C4-2B (cell line): Measurements from ENCODE around the gene RFPL2.
"Not testable (repeated sequence)": the region's sequence is repeated elsewhere in the genome, so short reads cannot be mapped to it uniquely, and the experiment has no call there.

Experiments
- H3K27ac ChIP-seq: fragments of 450-650 bp; 2 replicates; pipeline ENCODE4 v1.5.1; 2017
- ZFX ChIP-seq: fragments of 450-650 bp; IDR thresholded peaks from 2 replicates; pipeline ENCODE4 v1.6.1; 2017
- TF ChIP-seq, protein P1 (sequence below): fragments of 450-650 bp; conservative IDR thresholded peaks from 2 replicates; pipeline ENCODE4 v1.5.1; 2017; ENCODE audit warnings: mild to moderate bottlenecking

RFPL2 gene

DNA sequence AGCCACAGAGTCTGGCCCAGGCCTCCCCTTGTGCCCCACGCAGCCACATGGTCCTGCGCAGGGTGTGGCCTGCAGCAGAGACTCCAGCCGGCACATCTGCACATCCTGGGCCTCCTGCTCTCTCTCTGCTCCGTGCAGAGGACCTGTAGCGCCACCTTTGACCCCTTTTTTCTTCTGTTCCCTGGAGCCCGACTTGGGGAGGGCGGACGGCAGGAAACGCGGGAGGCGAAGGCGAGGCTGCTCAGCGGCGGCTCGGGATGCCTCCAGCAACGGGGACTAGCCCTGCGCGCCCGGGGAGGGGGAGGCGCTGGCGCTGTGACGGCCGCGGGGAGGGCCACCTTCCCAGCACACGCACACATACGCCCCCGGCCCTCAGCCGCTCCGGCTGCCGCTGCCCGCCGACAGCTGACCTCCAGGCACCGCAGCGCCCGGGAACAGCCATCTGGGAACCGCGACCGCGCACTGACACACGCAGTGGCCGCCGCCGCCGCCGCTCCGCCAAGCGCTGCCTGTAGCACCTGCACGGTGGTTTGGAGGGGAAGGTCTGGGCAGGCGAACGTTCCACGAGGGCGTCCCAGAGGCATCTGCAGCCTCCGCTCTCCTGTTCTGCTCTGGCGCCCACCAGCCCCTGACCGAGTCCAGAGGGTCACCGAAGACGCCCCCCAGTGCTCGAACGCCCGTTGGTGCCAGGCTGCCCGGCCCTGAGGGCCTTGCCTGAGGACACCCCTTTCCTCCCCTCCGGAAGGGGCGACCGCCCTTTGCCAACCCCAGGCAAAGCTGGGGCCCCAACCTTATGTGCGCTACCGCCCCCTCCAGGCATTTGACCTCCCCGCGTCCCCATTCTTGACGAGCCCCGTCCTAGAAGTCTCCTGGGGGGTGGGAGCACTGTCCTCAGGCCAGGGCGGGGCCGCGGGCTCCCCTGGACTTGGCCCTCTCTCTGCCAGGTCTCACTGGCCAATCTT is 28.9 kb downstream of the RFPL2 start:
- no peak for TF ChIP-seq ZFX
- TF ChIP-seq, protein P1, sequence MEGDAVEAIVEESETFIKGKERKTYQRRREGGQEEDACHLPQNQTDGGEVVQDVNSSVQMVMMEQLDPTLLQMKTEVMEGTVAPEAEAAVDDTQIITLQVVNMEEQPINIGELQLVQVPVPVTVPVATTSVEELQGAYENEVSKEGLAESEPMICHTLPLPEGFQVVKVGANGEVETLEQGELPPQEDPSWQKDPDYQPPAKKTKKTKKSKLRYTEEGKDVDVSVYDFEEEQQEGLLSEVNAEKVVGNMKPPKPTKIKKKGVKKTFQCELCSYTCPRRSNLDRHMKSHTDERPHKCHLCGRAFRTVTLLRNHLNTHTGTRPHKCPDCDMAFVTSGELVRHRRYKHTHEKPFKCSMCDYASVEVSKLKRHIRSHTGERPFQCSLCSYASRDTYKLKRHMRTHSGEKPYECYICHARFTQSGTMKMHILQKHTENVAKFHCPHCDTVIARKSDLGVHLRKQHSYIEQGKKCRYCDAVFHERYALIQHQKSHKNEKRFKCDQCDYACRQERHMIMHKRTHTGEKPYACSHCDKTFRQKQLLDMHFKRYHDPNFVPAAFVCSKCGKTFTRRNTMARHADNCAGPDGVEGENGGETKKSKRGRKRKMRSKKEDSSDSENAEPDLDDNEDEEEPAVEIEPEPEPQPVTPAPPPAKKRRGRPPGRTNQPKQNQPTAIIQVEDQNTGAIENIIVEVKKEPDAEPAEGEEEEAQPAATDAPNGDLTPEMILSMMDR: no peak; the same call in 1 of the 2 replicates
- H3K27ac ChIP-seq: no peak overlapping the region

DNA sequence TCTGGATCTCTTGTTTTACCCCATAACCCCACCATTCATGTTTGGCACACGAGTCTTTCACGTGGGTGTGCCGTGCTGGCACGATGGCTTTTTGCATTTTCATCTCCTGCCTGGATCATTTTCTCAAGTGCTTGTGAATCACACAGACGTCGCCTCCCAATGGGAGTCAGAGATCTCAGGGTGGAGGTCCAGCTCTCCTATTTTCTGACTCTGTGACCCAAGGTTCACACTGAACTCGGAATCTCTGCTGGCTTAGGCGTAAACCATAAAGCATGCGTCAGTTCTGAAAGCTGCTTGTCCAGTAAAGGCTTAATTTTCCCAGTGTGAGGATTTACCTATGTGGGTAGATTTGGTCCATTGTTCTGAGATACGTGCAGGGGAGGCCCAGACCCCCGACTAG is 29.8 kb downstream of the RFPL2 start:
- no peak overlapping the region for H3K27ac ChIP-seq
- TF ChIP-seq ZFX: no peak
- TF ChIP-seq, protein P1: no peak

DNA sequence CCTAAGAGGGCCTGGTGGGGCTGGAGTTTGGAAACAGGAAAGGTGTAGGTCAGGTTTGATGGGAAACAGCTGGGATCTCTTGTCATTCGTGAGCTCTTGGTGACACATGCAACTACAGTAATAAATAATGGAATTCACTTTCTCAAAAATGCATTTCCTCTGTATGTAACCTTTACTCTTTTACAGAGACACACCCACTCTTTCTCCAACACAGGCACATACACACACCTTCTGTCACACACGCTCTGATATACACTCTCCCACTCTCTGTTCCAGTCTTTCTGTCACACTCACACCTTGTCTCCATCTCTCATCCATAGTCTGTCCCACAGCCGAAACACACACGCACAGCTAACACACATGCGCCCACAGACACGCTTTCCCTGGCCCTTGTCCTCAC is 39.2 kb downstream of the RFPL2 start:
- no peak for TF ChIP-seq ZFX
- TF ChIP-seq, protein P1: no peak
- no peak overlapping the region for H3K27ac ChIP-seq

DNA sequence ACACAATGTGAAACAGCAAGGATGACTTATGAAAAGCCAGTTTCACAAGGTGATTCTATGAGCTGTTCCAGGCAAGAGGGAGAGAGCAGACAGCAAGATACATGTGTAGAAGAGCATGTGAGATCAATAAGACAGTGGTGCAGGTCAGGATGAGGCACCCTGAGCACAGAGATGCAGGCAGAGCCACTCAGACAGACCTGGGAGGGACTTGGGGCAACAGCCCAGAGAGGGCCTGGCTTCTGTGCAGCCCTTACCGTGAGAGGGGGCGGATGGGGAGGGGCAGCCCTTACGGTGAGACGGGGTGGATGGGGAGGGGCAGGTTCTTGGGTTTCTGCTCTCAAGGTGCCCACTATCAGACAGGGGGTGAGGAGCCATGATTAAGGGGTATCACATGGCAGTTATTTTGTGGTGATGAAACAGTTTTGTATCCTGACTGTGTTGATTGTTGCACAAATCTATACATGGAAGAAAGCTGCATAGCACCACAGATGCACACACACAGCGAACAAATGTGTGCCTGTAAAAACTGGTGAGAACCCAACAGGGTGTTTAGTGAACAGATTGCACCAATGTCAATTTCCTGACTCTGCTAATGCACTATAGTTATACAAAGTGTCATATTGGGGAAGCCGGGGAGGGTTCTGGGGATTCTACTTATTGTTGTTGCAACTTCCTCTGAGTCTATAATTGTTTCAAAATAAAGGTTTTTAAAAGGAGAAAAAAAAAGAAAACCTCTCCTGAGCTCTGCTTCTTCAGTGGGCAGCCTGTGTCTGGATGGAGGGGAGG is 40.6 kb downstream of the RFPL2 start:
- no peak for TF ChIP-seq ZFX
- TF ChIP-seq, protein P1: no peak
- no peak overlapping the region for H3K27ac ChIP-seq

DNA sequence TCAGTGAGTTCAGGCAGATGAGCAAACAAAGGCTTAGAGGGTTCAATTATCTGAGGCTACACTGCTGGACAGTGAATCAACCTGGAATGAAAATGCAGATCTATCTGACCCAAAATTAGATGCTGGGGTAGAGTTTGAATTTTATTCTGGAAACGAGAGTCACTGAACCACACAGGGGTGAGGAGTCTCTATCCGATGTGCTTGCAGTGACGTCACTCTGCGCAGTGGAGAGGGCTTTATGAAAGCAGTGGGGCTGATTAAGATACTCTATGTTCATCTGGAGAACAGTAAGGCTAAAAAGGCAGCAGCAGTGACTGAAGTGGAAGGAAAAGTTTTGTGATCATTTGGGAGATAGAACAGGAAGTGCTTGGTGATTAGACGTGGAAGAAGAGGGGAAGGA is 44.5 kb downstream of the RFPL2 start:
- not testable (repeated sequence) for H3K27ac ChIP-seq

DNA sequence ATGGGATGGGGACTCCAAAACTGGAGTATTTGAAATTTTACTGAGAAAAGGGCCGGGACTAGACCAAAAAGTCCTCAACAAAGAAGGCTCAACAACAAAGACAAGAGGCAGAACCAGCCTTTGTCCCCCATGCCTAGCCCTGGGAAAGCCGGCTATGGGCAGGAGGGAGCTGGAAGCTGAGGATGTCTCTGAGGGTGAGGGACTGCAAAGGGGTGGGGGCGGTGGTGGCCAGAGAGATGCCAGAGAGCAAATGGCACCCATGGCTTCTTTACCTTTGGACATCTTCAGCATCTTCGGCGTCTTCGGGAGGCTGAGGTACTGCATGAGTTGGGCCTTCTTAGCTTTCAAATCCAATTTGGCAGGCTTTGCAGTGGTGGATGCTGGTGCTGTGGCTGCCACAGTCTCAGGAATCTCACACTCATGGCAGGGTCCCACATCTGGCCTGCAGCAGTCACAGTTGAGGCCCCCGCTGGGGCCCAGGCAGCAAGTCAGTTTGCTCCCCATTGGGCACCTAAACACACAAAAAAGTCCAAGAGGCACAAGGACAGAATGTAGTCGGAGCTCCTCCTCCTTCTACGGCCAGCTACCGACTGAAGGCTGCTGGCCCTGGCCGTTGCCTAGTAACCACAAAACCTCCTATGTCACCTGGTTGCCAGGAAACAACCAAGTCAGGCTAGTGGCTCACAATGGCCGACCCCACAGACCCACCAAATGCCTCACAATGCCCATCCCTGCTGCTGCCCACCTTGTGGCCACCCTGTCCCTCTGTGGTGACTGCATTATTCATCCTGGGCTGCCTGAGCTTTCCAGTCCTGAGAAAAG is 46.0 kb downstream of the RFPL2 start, which contains the start of gene C22orf42:
Gene C22orf42, minus strand, starts transcription at position 592 of the 822 bp plus-strand sequence. Its CDS starts 88 bp downstream, at position 504.
- TF ChIP-seq, protein P1: no peak
- TF ChIP-seq ZFX: no peak
- no peak within 1 kb of the TSS for H3K27ac ChIP-seq

DNA sequence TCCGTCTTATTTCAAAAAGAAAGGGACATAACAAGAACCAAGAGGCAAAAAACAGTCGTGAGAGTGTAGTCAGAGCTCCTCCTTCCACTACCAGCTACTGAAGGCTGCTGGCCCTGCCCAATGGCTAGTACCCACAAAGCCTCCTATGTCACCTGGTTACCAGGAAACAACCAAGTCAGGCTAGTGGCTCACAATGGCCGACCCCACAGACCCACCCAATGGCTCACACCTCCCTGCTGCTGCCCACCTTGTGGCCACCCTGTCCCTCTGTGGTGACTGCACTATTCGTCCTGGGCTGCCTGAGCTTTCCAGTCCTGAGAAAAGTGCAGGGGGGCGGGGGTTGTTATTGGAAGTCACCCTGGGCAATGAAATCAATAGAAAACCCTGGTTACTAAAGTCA is 47.2 kb downstream of the RFPL2 start:
- not testable (repeated sequence) for H3K27ac ChIP-seq

DNA sequence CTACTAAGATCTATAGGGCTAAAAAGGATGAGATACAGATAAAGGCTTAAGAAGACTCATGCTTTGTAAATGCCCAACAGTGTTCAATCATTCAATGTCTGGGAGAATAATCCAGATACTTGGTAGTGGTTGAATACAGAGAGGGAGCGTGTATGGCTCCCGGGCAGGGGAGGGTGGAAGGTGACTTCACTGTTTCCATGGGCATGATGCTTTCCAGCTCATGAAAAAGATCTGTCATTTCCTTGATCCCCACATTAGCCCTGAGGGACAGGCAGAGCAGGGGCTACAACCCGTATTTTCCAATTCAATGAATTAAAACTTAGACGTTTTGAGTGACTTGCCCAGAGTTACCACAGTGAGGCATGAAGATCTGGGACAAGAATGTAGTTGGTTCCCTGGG is 50.1 kb downstream of the RFPL2 start:
- H3K27ac ChIP-seq: not testable (repeated sequence)

DNA sequence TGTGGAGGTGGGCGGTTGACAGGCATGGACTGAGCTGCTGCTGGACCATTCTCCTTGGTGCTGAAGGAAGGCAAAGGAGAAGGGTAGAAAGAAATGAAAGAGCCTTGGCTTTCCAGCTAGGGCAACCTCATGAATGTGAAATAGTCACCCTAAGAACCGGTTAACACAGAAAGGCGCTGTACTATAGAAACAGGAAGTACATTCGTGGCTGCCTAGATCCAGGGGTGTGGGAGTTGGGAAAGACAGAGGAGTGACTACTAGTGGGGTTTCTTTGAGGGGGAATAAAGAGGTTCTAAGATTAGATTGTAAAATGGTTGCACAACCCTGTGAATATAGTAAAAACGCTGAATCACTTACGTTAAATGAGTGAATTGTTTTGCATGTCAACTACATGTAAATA is 53.2 kb downstream of the RFPL2 start:
- H3K27ac ChIP-seq: not testable (repeated sequence)

DNA sequence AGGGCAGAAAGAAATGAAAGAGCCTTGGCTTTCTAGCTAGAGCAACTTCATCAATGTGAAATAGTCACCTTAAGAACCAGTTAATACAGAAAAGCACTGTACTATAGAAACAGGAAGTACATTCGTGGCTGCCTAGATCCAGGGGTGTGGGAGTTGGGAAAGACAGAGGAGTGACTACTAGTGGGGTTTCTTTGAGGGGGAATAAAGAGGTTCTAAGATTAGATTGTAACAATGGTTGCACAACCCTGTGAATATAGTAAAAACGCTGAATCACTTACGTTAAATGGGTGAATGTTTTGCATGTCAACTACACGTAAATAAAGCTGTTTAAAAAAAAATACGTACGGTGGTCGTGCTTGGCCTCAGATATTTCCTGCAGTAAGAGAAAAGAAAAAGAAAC is 54.2 kb downstream of the RFPL2 start:
- H3K27ac ChIP-seq: not testable (repeated sequence)

DNA sequence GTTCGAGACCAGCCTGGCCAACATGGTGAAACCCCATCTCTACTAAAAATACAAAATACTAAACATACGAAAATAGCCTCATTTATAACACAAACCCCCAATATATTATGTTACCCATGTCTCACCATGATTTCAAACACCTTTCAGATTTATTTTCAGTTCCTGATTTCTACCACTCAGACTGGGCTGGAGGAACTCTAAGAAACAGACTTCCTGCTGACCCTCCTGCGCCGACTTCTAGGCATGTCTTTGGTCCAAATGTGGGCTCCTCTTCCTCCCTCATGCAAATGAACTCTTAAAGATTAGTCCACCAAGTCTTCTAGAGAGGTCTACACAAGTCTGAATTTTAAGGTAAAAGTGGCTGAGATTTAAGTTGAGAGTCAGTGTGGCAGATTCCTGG is 56.5 kb downstream of the RFPL2 start:
- H3K27ac ChIP-seq: not testable (repeated sequence)

DNA sequence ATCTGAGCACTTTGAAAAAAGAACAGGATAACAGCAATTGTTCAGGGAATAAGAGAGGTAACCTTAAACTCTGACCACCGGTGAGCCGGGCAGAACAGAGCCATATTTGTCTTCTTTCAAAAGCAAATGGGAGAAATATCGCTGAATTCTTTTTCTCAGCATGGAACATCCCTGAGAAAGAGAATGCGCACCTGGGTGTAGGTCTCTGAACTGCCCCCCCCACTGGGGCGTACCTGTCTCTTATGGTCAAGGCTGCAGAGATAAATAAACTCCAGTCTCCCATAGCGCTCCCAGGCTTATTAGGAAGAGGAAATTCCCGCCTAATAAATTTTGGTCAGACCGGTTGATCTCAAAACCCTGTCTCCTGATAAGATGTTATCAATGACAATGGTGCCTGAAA is 57.7 kb downstream of the RFPL2 start:
- H3K27ac ChIP-seq: not testable (repeated sequence)
